GM12875 (cell line): ENCODE measurements around the gene HLCS.

Source experiments
- H3K4me3 ChIP-seq: one replicate; pipeline ENCODE4 v1.5.1; 2011; ENCODE audit warnings: low read depth, low read length, control low read depth
- TF ChIP-seq, protein P1 (sequence below): IDR thresholded peaks from 2 replicates; pipeline ENCODE4 v1.5.1; 2011; ENCODE audit warnings: low read depth, mild to moderate bottlenecking, control low read depth, inconsistent platforms, low read length, moderate library complexity, borderline replicate concordance; ENCODE audit not compliant: insufficient read depth

The HLCS gene

DNA sequence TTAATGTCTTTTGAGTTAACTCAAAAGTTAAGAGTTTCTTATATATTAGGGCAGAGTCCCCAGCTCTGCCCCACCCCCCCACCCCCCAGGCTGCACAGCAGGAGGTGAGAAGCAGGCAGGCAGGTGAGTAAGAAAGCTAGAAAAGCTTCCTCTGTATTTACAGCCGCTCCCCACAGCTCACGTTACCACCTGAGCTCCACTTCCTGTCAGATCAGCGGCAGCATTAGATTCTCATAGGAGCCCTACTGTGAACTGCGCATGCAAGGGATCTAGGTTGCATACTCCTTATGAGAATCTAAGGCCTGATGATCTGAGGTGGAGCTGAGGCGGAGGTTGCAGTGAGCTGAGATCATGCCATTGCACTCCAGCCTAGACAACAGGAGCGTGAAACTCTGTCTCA lies 185.6 kb downstream of the HLCS start:
- H3K4me3 ChIP-seq, result no peak overlapping the region
- TF ChIP-seq, protein P1, sequence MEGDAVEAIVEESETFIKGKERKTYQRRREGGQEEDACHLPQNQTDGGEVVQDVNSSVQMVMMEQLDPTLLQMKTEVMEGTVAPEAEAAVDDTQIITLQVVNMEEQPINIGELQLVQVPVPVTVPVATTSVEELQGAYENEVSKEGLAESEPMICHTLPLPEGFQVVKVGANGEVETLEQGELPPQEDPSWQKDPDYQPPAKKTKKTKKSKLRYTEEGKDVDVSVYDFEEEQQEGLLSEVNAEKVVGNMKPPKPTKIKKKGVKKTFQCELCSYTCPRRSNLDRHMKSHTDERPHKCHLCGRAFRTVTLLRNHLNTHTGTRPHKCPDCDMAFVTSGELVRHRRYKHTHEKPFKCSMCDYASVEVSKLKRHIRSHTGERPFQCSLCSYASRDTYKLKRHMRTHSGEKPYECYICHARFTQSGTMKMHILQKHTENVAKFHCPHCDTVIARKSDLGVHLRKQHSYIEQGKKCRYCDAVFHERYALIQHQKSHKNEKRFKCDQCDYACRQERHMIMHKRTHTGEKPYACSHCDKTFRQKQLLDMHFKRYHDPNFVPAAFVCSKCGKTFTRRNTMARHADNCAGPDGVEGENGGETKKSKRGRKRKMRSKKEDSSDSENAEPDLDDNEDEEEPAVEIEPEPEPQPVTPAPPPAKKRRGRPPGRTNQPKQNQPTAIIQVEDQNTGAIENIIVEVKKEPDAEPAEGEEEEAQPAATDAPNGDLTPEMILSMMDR, result no peak

DNA sequence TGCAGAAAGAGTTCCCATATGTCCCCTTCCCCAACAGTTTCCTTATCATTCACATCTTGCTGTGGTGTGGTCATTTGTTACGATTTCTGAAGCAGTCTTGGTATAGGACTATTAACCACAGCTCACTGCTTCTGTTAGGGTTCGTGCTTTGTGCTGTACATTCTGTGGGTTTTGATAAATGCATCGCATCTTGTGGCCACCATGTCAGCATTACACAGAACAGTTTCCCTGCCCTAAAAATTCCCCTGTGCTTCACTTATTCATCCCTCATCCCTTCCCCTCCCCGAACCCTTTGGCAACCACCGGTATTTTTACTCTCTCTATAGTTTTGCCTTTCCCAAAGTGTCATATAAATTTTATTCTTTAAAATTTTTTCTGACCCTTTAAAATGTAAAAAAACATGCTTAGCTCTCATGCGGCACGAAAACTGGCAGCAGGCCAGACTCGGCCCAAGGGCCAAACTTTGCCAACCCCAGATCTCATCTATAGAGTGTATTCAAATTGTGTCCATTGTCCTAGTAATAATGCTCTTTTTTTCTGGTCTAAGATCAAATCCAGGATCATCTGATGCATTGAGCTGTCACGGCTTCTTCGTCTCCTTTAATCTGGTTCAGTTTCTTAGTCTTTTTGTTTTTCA lies 189.4 kb downstream of the HLCS start:
- TF ChIP-seq, protein P1, result no peak
- no peak overlapping the region for H3K4me3 ChIP-seq

DNA sequence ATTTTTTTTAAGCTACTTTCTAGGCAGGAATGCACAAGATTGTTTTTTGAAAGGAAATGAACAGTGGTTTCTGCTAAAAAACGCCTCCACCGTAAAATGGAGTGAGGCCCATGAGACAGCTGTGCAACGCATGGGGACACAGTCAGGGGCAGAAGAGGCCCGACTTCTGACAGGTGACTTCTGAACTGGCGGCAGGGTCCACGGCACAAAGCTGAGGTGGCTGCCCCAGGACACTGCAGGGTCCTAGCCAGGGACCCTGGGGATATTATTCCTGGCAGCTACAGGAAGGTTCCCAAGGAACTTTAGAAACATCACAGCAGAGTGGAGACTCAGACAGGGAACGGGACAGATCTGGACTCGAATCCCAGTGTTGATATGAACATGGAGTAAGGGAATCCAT lies 192.5 kb downstream of the HLCS start:
- TF ChIP-seq, protein P1, result no peak
- no peak overlapping the region for H3K4me3 ChIP-seq

DNA sequence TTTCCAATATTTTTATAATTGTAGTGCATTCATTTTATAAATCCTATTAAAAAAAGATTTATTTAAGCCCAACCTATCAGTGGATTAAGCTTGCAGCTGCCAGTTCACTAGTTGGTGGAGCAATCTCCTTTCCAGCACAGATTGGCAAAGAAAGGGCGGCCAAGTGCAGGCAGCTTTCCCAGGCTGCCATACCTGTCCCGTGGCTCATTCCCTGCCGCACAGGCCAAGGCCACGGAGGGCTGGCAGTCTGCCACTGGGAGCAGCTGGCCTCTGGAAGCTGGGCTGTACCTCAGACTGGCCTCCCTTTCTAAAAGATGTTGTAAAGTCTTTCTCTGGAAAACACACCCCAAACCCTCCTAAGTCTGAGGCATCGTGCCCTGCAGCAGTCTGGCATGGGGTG lies 193.4 kb downstream of the HLCS start:
- TF ChIP-seq, protein P1, result no peak
- no peak overlapping the region for H3K4me3 ChIP-seq

DNA sequence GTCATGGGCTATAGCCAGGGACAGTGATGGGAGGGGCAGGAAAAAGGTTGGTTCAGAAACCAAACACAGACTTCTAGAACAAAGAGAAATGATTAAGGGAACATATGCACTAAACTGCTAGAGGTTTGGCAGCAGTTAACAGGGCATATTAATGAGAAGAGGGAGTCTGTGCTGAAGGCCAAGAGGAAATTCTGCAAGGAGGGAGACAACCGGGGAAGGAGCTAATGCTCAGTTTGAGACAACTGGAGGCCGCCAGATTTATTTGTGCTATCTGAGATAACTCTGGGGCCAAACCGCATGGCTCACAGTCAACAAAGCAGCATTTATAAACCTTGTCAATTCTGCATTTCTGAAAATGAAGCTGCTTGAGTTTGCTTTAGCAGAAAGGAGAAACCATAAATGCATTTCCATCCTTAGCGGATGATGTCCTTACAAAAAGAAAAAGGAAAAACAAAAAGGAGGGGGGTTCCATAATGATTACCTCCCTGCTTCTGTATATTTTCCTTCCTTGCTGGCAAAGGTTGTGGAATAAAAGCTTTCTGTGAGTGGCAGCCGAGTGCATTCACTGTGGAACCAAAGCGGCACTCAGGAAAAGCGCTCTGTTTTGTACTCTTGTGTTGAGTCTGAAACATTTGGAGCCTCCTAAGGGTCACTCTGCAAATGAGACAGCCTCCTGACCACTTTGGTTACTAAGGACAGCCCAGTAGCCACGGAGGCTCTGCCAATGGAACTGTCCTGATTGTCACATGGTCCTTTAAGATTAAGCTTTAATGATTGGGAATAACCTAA lies 197.2 kb downstream of the HLCS start:
- TF ChIP-seq, protein P1, result no peak
- H3K4me3 ChIP-seq, result no peak overlapping the region

DNA sequence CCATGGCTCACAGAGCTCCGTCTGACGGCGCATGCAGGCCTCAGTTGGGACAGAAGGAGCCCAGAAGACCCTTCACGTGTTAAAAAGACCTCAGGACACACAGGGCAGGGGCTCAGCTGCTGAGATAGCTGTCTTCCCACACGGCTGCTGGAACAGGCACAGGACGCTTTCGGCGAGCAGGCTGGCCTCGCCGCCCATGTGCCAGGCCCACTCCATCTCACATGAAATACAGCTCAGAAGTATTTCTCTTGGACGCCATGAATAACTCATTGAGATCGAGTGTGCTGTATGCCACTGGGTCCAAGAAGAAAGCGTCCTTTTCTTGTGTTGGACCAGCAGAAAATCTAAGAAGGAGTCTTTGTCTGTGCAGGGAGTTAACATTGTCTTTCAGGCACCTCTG lies 198.0 kb downstream of the HLCS start:
- TF ChIP-seq, protein P1, result no peak
- no peak overlapping the region for H3K4me3 ChIP-seq

DNA sequence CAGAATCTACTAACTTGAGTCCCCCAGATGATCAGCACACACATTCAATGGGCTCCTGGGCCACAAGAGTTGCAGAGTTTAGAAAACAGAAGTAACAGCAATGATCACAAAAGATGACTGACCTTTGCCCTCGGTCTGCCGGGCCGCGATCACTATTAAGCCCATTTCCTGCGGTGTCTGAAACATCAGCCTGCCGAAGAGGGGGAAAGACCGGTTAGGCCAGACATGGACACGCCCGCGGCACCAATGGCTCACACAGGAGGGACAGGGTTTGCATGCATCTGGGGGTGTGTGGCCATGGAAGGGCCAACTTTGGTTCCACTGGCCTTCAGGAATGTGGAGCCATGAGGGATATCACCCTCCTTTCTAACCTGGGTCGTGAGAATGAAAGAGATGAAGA lies 199.4 kb downstream of the HLCS start:
- H3K4me3 ChIP-seq, result no peak overlapping the region
- TF ChIP-seq, protein P1, result no peak
